ENCODE results near the gene DTNBP1.

Gene DTNBP1

GRCh38 chr6:15562977-15563376 lies 99.9 kb downstream of the DTNBP1 start:
- Histone ChIP-seq H3K4me3 (ENCODE audit: low read depth, low read length) (no peak overlapping the region), H3K36me3 (no peaks in the 10 kb centered on the region), H3K9me3 (no peaks in the 10 kb centered on the region), H3K27me3 (no peaks in the 10 kb centered on the region), H3K4me1 (no peaks in the 10 kb centered on the region)
- no peak for DNase-seq
- no peak for TF ChIP-seq CTCF (IDR thresholded peaks at IDR 0.05; ENCODE audit: low read depth, low read length)

- no peak for DNase-seq
- Histone ChIP-seq H3K27me3 (no peaks in the 10 kb centered on the region), H3K4me1 (peaks cover 4% of the 10 kb centered on the region; the same call in 1 of the 2 replicates), H3K9me3 (no peaks in the 10 kb centered on the region), H3K4me3 (ENCODE audit: low read depth, low read length) (no peak overlapping the region), H3K36me3 (no peaks in the 10 kb centered on the region)
- no peak for TF ChIP-seq CTCF (IDR thresholded peaks at IDR 0.05; ENCODE audit: low read depth, low read length)
These were observed 101.2 kb downstream of the DTNBP1 start for GRCh38 chr6:15561447-15562199.

GRCh38 chr6:15560713-15561112 lies 102.1 kb downstream of the DTNBP1 start:
- no peak for TF ChIP-seq CTCF (IDR thresholded peaks at IDR 0.05; ENCODE audit: low read depth, low read length)
- H3K4me3 ChIP-seq (ENCODE audit: low read depth, low read length): no peak overlapping the region

GRCh38 chr6:15557174-15557573 lies 105.7 kb downstream of the DTNBP1 start:
- H3K4me3 ChIP-seq (ENCODE audit: low read depth, low read length): no peak overlapping the region
- H3K4me1 ChIP-seq: peaks cover 4% of the 10 kb centered on the region; the same call in 1 of the 2 replicates
- no peak for DNase-seq
- no peaks in the 10 kb centered on the region for H3K36me3 ChIP-seq
- no peaks in the 10 kb centered on the region; the same call in 1 of the 2 replicates for H3K9me3 ChIP-seq
- no peaks in the 10 kb centered on the region for H3K27me3 ChIP-seq
- TF ChIP-seq CTCF (IDR thresholded peaks at IDR 0.05; ENCODE audit: low read depth, low read length): no peak

More at GRCh38 chr6:15560713-15561112, 102.1 kb downstream of the DTNBP1 start:
- H3K9me3 ChIP-seq: no peaks in the 10 kb centered on the region
- H3K27me3 ChIP-seq: no peaks in the 10 kb centered on the region
- no peak for DNase-seq
- H3K36me3 ChIP-seq: no peaks in the 10 kb centered on the region
- H3K4me1 ChIP-seq: peaks cover 4% of the 10 kb centered on the region; the same call in 1 of the 2 replicates

GRCh38 chr6:15556711-15557110 lies 106.1 kb downstream of the DTNBP1 start:
- H3K27me3 ChIP-seq: no peaks in the 10 kb centered on the region
- TF ChIP-seq CTCF (IDR thresholded peaks at IDR 0.05; ENCODE audit: low read depth, low read length): no peak
- no peak overlapping the region for H3K4me3 ChIP-seq (ENCODE audit: low read depth, low read length)
- no peaks in the 10 kb centered on the region; the same call in 1 of the 2 replicates for H3K9me3 ChIP-seq
- DNase-seq: no peak
- H3K36me3 ChIP-seq: no peaks in the 10 kb centered on the region
- peaks cover 7% of the 10 kb centered on the region; the same call in 1 of the 2 replicates for H3K4me1 ChIP-seq
